ENCODE data around the gene DOCK2.

DOCK2 gene

GRCh38 chr5:169760229-169760628 lies 123.2 kb downstream of the DOCK2 start:
- H3K27me3 ChIP-seq (ENCODE audit: low read length), result no peaks in the 10 kb centered on the region
- H3K9me3 ChIP-seq (ENCODE audit: insufficient read depth, low read length), result no peaks in the 10 kb centered on the region
- no peaks in the 10 kb centered on the region for H4K20me1 ChIP-seq (ENCODE audit: low read depth, low read length)
- H3K4me2 ChIP-seq (ENCODE audit: low read depth, low read length, poor library complexity, severe bottlenecking), result no peak overlapping the region
- 0 out of 2 replicates have a peak, but pooled peaks cover 4% of the 10 kb centered on the region for H3F3A ChIP-seq (ENCODE audit: insufficient read depth)
- no peaks in the 10 kb centered on the region for H3K79me2 ChIP-seq (ENCODE audit: insufficient read depth, low read length)
- no peak overlapping the region for H3K9ac ChIP-seq (ENCODE audit: low read length)
- H3K9me2 ChIP-seq (replicated peaks; ENCODE audit: insufficient read depth, low read length), result no peaks in the 10 kb centered on the region
- peaks cover 12% of the 10 kb centered on the region for H3K36me3 ChIP-seq (ENCODE audit: low read length)
- no peak overlapping the region for H2AFZ ChIP-seq (ENCODE audit: low read depth, low read length, severe bottlenecking)
- TF ChIP-seq, protein P1, sequence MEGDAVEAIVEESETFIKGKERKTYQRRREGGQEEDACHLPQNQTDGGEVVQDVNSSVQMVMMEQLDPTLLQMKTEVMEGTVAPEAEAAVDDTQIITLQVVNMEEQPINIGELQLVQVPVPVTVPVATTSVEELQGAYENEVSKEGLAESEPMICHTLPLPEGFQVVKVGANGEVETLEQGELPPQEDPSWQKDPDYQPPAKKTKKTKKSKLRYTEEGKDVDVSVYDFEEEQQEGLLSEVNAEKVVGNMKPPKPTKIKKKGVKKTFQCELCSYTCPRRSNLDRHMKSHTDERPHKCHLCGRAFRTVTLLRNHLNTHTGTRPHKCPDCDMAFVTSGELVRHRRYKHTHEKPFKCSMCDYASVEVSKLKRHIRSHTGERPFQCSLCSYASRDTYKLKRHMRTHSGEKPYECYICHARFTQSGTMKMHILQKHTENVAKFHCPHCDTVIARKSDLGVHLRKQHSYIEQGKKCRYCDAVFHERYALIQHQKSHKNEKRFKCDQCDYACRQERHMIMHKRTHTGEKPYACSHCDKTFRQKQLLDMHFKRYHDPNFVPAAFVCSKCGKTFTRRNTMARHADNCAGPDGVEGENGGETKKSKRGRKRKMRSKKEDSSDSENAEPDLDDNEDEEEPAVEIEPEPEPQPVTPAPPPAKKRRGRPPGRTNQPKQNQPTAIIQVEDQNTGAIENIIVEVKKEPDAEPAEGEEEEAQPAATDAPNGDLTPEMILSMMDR (IDR thresholded peaks at IDR 0.05; ENCODE audit: insufficient read depth, low read length, poor library complexity, severe bottlenecking), result no peak
- no peak for TF ChIP-seq EZH2phosphoT487 (conservative IDR thresholded peaks at IDR 0.05; ENCODE audit: low read length)
- H3K27ac ChIP-seq (ENCODE audit: low read depth, low read length), result no peak overlapping the region
- H3K4me3 ChIP-seq (ENCODE audit: insufficient read depth, low read length, poor library complexity, severe bottlenecking), result no peak overlapping the region

- Histone ChIP-seq H3K9me3 (ENCODE audit: insufficient read depth, low read length) (no peaks in the 10 kb centered on the region), H3K4me3 (ENCODE audit: insufficient read depth, low read length, poor library complexity, severe bottlenecking) (no peak overlapping the region), H3K79me2 (ENCODE audit: insufficient read depth, low read length) (no peaks in the 10 kb centered on the region), H3K27me3 (ENCODE audit: low read length) (no peaks in the 10 kb centered on the region), H3F3A (ENCODE audit: insufficient read depth) (0 out of 2 replicates have a peak, but pooled peaks cover 4% of the 10 kb centered on the region), H3K27ac (ENCODE audit: low read depth, low read length) (no peak overlapping the region), H3K4me2 (ENCODE audit: low read depth, low read length, poor library complexity, severe bottlenecking) (no peak overlapping the region), H3K9ac (ENCODE audit: low read length) (no peak overlapping the region), H3K9me2 (replicated peaks; ENCODE audit: insufficient read depth, low read length) (no peaks in the 10 kb centered on the region), H4K20me1 (ENCODE audit: low read depth, low read length) (no peaks in the 10 kb centered on the region), H3K36me3 (ENCODE audit: low read length) (peaks cover 24% of the 10 kb centered on the region), H2AFZ (ENCODE audit: low read depth, low read length, severe bottlenecking) (no peak overlapping the region)
- no peak for TF ChIP-seq EZH2phosphoT487 (conservative IDR thresholded peaks at IDR 0.05; ENCODE audit: low read length)
- TF ChIP-seq, protein P1 (IDR thresholded peaks at IDR 0.05; ENCODE audit: insufficient read depth, low read length, poor library complexity, severe bottlenecking), result no peak
Observed at GRCh38 chr5:169762338-169763095, 125.4 kb downstream of the DOCK2 start.

DNA sequence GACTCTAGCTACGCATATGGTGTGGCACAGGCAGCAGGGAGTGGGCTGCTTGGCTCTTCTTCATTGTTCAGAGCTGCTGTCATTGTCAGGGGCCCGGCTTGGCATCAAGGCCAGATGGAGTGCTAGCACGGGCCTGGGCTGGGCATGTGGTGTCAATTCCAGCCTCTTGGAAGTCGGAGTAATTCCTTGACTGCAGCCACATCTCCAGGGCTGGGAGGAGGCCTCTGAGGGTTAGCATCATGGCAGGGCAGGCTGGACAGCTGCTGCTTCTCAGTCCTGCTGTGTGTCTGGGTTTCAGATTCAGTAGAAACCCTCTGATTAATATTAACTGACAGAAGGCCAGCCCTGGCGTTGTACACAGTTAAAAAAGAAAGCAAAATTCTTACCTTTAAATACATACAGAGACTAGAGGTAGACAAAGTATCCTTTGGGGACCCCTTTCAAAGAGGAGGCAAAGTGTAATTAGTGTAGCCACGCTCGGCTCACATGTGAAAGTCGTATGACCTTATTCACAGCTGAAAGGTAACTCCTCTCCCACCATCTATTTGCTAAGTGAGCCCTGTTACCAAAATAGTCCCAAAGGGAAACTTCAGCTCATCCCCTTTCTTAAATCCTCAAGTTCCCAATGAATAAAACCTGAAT lies 126.4 kb downstream of the DOCK2 start:
- Histone ChIP-seq H3K36me3 (ENCODE audit: low read length) (peaks cover 25% of the 10 kb centered on the region), H4K20me1 (ENCODE audit: low read depth, low read length) (no peaks in the 10 kb centered on the region), H3K79me2 (ENCODE audit: insufficient read depth, low read length) (no peaks in the 10 kb centered on the region)

More for the DNA sequence above, 126.4 kb downstream of the DOCK2 start:
- no peaks in the 10 kb centered on the region for H3K9me2 ChIP-seq (replicated peaks; ENCODE audit: insufficient read depth, low read length)
- H3K9me3 ChIP-seq (ENCODE audit: insufficient read depth, low read length), result no peaks in the 10 kb centered on the region
- TF ChIP-seq, protein P1 (IDR thresholded peaks at IDR 0.05; ENCODE audit: insufficient read depth, low read length, poor library complexity, severe bottlenecking), result no peak
- TF ChIP-seq EZH2phosphoT487 (conservative IDR thresholded peaks at IDR 0.05; ENCODE audit: low read length), result no peak
- H3K27ac ChIP-seq (ENCODE audit: low read depth, low read length), result no peak overlapping the region
- 0 out of 2 replicates have a peak, but pooled peaks cover 4% of the 10 kb centered on the region for H3F3A ChIP-seq (ENCODE audit: insufficient read depth)
- no peak overlapping the region for H3K9ac ChIP-seq (ENCODE audit: low read length)
- no peak overlapping the region for H3K4me2 ChIP-seq (ENCODE audit: low read depth, low read length, poor library complexity, severe bottlenecking)
- H3K27me3 ChIP-seq (ENCODE audit: low read length), result no peaks in the 10 kb centered on the region
- H3K4me3 ChIP-seq (ENCODE audit: insufficient read depth, low read length, poor library complexity, severe bottlenecking), result no peak overlapping the region
- H2AFZ ChIP-seq (ENCODE audit: low read depth, low read length, severe bottlenecking), result no peak overlapping the region
